ENCODE measurements around the gene SNURF.
"Not testable (repeated sequence)": the region's sequence is repeated elsewhere in the genome, so short reads cannot be mapped to it uniquely, and the experiment has no call there.

SNURF gene

DNA sequence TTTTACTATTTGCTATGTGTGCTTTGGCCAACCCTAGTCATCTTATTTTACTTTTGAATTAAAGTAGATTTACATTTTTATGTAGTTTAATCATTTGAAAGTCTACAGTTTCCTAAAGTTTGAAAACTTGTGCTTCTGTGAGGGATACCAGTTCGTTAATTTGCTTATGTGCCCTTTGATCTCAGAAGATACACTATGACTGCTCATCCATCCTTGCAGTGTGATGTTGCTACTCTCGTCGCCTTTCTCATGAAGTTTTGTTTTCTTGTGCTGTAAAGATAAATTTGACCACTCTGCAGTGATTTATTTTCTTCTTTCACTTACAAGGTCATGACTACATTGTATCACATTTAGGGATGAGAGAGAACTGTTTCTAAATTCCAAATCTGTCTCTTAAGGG is 16.3 kb downstream of the SNURF start:
- DNase-seq (ENCODE audit: low read depth in 2 of 2): no peak
- H3K4me3 ChIP-seq (replicated peaks in 1 of 2; ENCODE audit: low read depth in 2 of 2, low read length in 2 of 2): no peak overlapping the region
- TF ChIP-seq, protein P1, sequence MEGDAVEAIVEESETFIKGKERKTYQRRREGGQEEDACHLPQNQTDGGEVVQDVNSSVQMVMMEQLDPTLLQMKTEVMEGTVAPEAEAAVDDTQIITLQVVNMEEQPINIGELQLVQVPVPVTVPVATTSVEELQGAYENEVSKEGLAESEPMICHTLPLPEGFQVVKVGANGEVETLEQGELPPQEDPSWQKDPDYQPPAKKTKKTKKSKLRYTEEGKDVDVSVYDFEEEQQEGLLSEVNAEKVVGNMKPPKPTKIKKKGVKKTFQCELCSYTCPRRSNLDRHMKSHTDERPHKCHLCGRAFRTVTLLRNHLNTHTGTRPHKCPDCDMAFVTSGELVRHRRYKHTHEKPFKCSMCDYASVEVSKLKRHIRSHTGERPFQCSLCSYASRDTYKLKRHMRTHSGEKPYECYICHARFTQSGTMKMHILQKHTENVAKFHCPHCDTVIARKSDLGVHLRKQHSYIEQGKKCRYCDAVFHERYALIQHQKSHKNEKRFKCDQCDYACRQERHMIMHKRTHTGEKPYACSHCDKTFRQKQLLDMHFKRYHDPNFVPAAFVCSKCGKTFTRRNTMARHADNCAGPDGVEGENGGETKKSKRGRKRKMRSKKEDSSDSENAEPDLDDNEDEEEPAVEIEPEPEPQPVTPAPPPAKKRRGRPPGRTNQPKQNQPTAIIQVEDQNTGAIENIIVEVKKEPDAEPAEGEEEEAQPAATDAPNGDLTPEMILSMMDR (IDR thresholded peaks at IDR 0.05; ENCODE audit: low read depth, low read length): no peak

DNA sequence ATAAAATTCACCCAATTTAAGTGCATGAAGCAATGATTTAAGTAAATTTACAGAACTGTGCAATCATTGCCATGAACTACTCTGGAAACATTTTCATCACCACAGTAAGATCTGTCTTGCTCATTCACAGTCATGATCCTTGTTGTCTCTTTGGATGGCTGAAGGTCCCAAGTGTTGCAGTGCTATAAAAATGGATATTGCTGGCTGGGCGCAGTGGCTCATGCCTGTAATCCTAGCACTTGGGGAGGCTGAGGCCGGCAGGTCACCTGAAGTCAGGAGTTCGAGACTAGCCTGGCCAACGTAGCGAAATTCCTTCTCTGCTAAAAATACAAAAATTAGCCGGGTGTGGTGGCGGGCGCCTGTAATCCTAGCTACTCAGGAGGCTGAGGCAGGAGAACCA is 17.0 kb downstream of the SNURF start:
- no peak for DNase-seq (ENCODE audit: low read depth in 2 of 2)
- H3K4me3 ChIP-seq (replicated peaks in 1 of 2; ENCODE audit: low read depth in 2 of 2, low read length in 2 of 2): no peak overlapping the region
- TF ChIP-seq, protein P1 (IDR thresholded peaks at IDR 0.05; ENCODE audit: low read depth, low read length): no peak

DNA sequence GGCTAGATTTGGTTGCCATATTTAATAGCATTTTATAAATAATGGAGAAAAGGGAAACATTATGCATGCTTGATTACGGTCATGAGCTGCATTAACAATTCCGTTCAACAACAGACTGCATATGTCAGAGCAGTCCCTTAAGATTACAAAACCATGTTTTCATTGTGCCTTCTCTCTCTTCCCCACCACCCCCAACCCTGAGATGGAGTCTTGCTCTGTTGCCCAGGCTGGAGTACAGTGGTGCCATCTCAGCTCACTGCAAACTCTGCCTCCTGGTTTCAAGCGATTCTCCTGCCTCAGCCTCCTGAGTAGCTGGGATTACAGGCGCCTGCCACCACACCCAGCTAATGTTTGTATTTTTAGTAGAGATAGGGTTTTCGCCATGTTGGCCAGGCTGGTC is 17.9 kb downstream of the SNURF start:
- DNase-seq (ENCODE audit: low read depth in 2 of 2); H3K4me3 ChIP-seq (replicated peaks in 1 of 2; ENCODE audit: low read depth in 2 of 2, low read length in 2 of 2): not testable (repeated sequence)

DNA sequence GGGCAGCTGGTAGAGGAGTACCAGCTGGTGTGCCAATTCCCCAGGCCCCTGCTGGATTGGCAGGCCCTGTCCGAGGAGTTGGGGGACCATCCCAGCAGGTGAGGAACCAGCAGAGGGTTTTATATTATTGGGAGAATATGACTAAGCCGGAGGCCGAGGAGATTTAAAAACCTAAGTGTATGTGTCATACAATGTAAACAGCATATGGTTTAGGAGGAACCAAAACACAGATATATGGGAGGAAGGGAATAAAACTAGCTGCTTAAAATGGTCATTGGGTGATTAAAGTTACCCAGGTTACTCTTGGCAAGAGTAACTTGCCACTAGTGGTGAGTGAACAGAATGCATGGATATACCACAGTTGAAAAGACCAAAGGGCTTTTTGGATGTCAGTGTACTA is 22.1 kb downstream of the SNURF start:
- TF ChIP-seq, protein P1 (IDR thresholded peaks at IDR 0.05; ENCODE audit: low read depth, low read length): no peak
- no peak overlapping the region for H3K4me3 ChIP-seq (replicated peaks in 1 of 2; ENCODE audit: low read depth in 2 of 2, low read length in 2 of 2)
- no peak for DNase-seq (ENCODE audit: low read depth in 2 of 2)

DNA sequence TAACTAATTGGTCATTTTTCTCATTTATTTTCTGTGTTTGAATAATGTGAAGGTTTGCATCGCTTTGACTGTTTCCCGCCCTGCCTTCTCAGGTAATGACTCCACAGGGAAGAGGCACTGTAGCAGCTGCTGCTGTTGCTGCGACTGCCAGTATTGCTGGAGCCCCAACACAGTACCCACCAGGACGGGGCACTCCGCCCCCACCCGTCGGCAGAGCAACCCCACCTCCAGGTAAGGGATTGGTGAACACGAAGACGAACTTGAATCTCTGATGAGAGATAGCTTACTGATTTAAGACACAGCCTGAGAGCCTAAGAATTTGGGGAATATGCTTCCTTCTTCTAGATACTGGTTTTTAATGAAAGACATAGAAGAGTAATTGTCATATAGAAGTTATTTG is 22.9 kb downstream of the SNURF start:
- TF ChIP-seq, protein P1 (IDR thresholded peaks at IDR 0.05; ENCODE audit: low read depth, low read length): no peak
- no peak for DNase-seq (ENCODE audit: low read depth in 2 of 2)
- H3K4me3 ChIP-seq (replicated peaks in 1 of 2; ENCODE audit: low read depth in 2 of 2, low read length in 2 of 2): no peak overlapping the region

DNA sequence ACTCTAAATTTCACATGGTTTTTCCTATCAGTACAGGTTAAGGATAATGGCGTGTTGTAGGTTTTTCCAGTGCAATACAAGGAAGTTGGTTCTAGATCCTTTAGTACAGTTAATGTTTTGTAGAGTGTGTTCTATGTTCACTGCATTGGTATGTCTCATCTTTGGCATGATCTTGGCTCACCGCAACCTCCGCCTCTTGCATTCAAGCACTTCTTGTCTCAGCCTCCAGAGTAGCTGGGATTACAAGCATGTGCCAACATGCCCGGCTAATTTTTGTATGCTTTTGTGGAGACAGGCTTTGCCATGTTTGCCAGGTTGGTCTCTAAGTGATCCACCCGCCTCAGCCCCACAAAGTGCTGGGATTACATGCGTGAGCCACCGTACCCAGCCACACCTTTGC is 30.4 kb downstream of the SNURF start:
- TF ChIP-seq, protein P1 (IDR thresholded peaks at IDR 0.05; ENCODE audit: low read depth, low read length): no peak

DNA sequence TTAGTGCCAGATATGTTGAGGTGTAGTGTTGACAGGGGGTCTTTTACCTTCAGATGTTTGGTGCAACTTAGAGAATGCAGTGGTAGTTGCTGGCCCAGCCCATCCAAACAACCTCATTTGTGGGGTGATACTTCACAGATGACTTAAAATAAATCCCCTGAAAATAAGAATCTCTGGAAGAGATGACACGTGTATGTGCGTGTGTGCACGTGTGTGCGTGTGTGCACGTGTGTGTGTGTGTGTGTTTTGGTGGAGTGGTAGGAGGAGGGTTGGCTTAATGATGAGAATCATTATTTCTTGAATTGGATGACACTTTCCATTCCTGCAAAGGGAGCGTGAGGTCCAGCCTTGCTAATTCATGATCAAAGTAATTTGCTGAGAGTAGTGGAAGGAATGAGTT is 31.9 kb downstream of the SNURF start:
- DNase-seq (ENCODE audit: low read depth in 2 of 2): no peak
- TF ChIP-seq, protein P1 (IDR thresholded peaks at IDR 0.05; ENCODE audit: low read depth, low read length): no peak
- H3K4me3 ChIP-seq (replicated peaks in 1 of 2; ENCODE audit: low read depth in 2 of 2, low read length in 2 of 2): no peak overlapping the region

More for the DNA sequence above, 30.4 kb downstream of the SNURF start:
- H3K4me3 ChIP-seq (replicated peaks in 1 of 2; ENCODE audit: low read depth in 2 of 2, low read length in 2 of 2): no peak overlapping the region
- no peak for DNase-seq (ENCODE audit: low read depth in 2 of 2)
